Measurements from ENCODE around the gene DHRS1. TPM values are rescaled to one million over a fixed set of nuclear protein-coding genes. Genes with fewer than 3 reads are reported as not detected.
"Not testable (repeated sequence)": the region's sequence is repeated elsewhere in the genome, so short reads cannot be mapped to it uniquely, and the experiment has no call there.

DHRS1 gene
- total RNA-seq, 1 donor = 31.0 TPM

DNA sequence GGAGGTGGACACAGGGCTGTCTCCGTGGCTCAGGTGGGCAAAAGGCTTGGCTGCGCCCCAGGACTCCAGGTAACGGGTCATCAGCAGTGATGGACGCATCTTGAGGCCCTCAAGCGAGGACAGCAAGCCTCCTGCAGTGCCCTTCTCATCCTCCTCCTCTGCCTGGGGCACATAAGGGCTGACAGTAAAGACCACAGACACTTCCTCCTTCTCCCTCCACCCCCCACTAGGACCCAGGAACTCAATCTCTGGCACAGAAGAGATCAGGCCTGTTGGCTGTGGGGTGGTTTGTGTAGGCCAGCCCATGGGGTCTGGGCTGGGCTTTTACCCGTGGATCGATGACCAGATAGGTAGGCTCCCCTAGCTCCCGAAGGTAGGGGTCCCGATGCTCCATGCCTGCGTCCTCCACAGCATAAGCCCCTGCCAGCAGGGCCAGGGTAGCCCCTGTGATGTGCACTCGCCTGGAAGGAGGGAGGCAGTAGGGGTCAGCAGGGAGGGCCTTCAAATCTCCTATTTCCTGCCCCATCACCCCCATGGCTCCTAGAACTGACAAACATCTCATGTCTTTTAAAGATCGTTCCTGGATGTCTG, 29.6 kb upstream of the DHRS1 start:
- DNase-seq (ENCODE audit: low read depth in 2 of 3, low spot score in 2 of 3) = no peak

DNA sequence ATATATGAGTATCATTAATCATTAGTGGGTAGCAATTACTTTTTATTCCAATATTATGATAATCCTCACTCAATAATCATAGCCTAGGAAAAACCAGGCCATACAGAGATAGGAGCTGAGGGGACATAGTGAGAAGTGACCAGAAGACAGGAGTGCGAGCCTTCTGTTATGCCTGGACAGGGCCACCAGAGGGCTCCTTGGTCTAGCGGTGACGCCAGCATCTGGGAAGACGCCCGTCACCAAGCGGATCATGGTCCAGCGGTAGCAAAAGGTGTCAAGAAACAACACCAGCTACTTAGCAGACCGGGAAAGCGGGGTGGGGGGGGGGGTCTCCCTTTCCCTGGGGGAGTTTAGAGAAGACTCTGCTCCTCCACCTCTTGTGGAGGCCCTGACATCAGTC, 28.3 kb upstream of the DHRS1 start:
- not testable (repeated sequence) for DNase-seq (ENCODE audit: low read depth in 2 of 3, low spot score in 2 of 3)

DNA sequence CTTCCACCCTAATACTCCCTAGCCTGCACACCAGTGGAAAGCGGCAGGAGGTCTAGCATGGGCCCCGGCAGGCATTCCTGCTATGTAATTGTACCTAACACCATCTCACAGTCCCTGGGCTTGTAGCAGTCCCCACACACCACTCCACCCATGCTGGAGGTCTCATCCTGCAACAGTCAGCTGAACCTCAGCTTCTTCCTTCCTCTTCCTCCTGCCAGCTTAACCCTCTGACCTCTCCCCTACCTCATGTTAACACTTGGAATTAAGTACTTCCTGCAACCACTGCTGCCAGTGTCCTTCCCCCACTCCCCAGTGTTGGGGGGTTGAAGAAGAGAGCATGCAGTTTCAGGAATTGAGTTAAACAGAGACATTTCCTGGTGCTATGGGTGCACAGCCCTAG, 27.7 kb upstream of the DHRS1 start:
- no peak for DNase-seq (ENCODE audit: low read depth in 2 of 3, low spot score in 2 of 3)

DNA sequence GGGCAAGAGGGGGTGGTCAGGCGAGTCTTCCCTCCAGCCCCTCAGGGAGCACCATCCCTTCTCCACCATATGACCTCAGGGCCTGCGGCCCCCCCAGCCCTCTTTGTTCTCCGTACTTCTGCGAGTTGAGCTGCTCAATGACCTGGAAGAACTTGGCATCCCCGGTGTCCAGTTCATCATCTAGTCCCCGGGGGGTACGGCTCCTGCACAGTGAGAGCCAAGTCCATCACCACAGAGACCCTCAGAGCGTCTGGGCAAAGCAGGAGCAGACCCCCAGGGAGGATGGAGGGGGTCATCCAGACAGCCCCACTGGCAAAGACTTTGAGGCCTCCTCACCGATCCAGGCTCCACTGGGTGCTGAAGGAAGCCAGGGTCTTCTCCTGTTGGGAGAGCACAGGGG, 26.4 kb upstream of the DHRS1 start:
- no peak for DNase-seq (ENCODE audit: low read depth in 2 of 3, low spot score in 2 of 3)

DNA sequence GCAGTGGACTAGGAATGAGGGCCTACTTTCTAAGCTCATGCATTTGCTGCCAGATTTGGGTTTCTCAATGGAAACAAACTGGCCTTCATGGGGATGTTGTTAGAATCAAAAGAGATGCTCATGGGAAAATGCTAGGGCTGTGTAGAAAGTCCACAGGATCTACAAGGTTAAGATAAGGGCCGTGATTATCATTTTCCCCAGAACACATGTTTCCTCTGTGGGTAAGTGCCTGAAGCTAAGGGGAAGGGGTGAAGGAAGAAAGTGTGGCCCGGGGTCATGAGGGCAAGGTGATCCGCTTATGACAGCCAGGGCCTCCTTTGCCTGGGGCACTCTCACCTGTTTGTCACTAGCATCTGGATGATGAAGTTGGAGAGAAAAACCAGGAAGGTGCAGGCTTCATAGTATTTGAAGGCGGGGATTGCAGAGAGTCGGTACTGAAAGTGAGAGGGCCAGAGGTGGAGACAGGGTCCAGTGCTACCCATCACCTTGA, 25.5 kb upstream of the DHRS1 start:
- DNase-seq (ENCODE audit: low read depth in 2 of 3, low spot score in 2 of 3) = peak in 1 of 3 donors; percentile 53

DNA sequence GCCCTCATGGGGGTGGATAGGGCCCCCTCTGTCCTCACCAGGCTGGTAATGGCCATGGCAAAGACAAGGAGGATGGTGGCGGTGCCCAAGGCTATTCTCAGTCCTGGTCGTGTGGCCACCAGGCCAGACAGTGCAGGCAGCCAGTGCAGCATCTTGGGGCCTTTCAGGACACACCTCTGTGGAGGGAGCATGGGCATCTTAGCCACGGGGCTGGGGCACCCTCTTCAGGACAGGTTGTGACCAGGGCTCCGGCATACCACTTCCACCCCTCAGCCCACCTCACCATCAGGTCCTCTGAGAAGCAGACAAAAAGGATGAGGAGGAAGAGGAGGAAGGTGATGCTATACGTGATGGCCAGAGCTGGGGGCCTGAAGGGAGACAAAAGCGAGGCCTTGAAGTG, 24.4 kb upstream of the DHRS1 start:
- DNase-seq (ENCODE audit: low read depth in 2 of 3, low spot score in 2 of 3) = no peak

DNA sequence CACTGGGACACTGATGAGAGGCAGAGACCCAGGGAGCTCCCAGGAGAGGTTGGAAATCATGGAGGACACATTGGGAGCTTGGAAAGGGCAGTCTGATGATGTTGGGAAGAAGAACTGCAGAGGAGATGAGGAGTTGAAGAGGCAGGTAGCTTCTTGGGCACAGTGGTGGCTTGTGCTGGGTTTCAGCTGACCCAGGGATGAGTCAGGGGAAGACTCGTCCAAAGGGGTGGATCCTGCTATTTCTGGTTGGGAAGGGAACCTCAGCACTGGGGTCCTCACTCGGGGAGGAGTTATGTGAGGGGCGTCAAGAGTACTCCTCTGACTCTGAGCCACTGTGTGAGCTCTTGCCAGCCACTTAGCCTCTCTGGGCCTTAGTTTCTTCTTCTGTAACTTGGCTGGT, 23.8 kb upstream of the DHRS1 start:
- DNase-seq (ENCODE audit: low read depth in 2 of 3, low spot score in 2 of 3) = no peak

DNA sequence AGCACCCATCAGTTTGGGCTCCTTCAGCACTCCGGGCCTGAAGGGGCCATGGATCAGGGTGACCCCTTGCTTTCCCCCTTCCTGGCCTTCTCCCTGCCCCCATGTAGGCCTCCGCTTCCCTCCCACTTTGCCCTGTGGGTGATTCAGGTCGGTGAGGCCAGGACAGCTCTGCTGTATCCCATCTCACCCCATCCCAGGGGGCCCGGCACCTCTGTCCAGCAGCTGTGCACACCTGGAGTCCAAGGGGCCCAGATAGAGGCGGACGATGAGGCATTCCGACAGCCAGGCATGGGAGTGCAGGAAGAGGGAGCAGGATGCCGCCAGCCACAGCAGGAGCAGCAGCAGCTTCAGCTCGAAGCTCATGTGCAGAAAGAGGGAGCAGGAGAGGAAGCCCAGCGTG, 23.1 kb upstream of the DHRS1 start:
- no peak for DNase-seq (ENCODE audit: low read depth in 2 of 3, low spot score in 2 of 3)

DNA sequence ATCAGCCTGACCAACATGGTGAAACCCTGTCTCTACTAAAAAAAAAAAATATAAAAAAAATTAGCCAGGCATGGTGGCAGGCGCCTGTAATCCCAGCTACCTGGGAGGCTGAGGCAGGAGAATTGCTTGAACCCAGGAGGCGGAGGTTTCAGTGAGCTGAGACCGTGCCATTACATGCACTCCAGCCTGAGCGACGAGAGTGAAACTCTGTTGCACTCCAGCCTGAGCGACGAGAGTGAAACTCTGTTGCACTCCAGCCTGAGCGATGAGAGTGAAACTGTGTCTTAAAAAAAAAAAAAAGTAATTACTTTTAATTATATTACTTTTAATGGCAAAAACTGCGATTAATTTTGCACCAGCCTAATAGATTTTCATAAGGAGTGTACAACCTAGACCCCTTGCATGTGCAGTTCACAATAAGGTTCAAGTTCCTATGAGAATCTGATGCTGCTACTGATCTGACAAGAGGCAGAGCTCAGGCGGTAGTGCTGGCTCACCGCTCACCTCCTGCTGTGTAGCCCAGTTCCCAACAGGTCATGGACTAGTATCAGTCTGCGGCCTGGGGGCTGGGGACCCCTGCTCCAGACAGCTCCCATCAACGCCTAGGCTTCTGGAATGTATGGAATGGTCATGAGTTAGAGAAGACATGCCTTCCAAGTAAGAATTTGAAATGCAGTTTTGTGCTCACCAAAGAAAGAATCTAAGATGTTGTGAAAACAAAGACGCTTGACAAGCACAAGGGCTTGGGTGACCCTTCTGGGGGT, 21.8 kb upstream of the DHRS1 start:
- no peak for DNase-seq (ENCODE audit: low read depth in 2 of 3, low spot score in 2 of 3)

DNA sequence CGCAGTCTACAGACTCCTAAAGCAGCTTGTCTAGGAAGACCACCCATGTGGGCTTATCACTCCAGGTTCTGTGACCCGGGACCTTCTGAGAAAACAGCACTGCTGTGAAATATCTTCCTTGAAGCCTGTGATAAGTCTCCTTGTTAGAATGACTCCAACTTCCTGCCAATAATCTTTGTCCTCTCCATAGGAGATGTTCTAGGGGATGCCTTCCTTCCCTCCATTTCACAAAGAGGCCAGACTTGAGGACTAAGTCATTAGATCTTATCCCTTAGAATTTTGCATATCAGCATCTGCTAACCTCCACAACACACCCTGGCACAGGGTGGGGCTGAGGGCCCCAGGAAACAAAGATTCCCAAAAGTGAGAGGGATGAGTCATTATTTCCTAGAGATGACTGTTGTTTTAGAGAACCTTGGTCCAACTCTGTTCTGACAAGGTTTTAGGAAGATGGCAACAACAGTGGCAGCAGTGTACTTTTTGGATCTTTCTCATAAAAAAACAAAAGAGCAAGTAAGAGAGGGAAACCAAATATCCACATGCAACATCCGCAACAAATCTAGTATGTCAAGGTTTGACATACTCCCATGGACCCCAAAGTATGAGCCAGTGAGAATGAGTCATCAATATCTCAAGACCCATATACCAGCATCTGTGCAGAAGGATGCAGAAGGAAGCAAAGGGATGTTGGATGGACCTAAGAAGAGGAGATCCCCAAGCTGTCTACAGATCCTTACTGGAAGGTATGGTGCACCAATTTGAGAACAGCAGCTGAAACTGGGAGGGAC, 17.8 kb upstream of the DHRS1 start:
- peak in 1 of 3 donors; percentile 41 for DNase-seq (ENCODE audit: low read depth in 2 of 3, low spot score in 2 of 3)

DNA sequence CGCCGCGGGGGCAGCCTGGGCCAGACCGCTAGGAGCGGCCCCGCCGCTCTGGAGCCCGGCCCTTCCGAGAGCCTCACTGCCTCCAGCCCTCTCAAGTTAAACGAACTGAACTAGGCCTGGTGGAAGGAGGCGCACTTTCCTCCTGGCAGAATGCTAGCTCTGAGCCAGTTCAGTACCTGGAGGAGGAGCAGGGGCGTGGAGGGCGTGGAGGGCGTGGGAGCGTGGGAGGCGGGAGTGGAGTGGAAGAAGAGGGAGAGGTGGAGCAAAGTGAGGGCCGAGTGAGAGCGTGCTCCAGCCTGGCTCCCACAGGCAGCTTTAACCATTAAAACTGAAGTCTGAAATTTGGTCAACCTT, 17.0 kb upstream of the DHRS1 start:
- no peak for DNase-seq (ENCODE audit: low read depth in 2 of 3, low spot score in 2 of 3)

DNA sequence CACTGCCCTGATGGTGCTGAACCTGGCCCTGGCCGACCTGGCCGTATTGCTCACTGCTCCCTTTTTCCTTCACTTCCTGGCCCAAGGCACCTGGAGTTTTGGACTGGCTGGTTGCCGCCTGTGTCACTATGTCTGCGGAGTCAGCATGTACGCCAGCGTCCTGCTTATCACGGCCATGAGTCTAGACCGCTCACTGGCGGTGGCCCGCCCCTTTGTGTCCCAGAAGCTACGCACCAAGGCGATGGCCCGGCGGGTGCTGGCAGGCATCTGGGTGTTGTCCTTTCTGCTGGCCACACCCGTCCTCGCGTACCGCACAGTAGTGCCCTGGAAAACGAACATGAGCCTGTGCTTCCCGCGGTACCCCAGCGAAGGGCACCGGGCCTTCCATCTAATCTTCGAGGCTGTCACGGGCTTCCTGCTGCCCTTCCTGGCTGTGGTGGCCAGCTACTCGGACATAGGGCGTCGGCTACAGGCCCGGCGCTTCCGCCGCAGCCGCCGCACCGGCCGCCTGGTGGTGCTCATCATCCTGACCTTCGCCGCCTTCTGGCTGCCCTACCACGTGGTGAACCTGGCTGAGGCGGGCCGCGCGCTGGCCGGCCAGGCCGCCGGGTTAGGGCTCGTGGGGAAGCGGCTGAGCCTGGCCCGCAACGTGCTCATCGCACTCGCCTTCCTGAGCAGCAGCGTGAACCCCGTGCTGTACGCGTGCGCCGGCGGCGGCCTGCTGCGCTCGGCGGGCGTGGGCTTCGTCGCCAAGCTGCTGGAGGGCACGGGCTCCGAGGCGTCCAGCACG, 16.4 kb upstream of the DHRS1 start:
- DNase-seq (ENCODE audit: low read depth in 2 of 3, low spot score in 2 of 3) = no peak

DNA sequence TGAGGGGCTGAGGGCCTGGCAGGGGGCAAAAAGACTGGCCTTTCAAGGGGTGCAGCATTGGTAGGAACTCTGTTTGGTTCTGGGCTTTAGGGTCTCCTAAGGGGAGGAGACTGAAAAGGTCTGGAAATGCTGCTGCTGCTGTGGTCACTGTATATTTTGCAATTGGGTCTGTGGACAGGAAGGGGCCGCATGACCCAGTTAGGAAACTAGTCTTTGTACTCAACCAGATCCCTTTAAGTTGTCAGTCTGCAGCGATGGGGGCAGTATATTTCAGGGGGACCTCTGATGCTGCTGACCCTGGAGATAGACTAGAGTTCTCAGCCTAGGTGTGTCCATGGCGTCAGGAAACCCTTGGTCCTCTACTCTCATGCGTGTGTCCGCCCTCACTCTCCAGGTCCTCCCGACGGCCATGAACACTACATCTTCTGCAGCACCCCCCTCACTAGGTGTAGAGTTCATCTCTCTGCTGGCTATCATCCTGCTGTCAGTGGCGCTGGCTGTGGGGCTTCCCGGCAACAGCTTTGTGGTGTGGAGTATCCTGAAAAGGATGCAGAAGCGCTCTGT, 15.7 kb upstream of the DHRS1 start:
- no peak for DNase-seq (ENCODE audit: low read depth in 2 of 3, low spot score in 2 of 3)

DNA sequence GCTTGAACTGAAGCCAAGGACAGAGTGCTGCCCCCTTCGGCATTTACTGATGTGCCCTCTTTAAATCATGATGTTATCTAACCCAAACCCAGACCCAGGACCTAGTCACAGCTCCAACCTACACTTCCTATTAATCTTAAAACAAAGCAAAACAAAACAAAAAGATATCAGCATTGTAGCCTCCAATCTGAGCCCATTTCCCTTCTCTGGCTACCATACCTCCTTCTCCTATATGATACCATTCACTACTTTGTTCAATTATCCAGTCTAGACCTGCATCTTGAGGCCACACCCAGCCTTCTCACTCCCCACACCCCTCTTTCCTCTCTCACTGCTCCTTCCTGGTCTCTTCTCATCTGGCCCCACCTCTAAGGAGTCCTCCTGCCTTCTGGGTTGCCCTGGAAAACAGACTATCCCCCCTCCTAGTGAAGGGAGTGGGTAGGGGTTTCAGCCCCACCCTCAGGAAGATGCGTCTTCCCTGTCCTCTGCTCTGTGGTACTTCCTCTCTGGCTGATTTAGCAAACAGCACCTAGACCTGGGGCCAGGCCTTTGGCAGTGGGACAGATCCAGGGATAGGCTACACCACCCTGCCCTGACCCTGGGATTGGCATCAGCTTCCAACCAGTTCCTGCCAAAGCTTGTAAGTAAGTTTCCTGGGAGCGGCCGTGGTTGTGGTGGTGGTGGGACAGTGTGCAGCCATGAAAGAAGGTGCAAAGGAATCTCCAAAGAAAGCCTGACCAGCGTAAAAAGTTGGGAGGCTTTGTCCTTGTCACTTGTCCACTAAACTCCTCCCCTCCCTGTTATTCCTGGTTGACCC, 15.0 kb upstream of the DHRS1 start:
- DNase-seq (ENCODE audit: low read depth in 2 of 3, low spot score in 2 of 3) = no peak

DNA sequence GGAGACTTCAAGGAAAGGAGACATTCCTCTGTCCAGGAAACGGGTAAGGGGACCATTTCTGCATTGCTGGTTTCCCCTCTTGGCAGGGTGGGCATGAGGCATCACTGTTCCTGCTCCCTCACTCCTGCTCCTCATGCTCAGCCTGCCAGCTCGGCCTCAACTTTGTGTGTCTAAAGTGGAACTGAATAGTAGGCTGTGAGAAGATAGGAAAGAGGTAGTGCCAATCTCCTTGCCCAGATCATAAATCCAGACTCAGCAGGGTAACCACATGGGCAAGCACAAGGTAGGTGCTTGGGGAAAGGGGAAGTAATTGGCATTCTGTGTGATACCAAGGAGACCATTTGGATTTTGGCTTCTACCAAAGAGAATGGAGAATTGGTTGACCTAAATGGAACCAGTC, 14.3 kb upstream of the DHRS1 start:
- peak in 2 of 3 donors; percentile 64 to 88 for DNase-seq (ENCODE audit: low read depth in 2 of 3, low spot score in 2 of 3)

DNA sequence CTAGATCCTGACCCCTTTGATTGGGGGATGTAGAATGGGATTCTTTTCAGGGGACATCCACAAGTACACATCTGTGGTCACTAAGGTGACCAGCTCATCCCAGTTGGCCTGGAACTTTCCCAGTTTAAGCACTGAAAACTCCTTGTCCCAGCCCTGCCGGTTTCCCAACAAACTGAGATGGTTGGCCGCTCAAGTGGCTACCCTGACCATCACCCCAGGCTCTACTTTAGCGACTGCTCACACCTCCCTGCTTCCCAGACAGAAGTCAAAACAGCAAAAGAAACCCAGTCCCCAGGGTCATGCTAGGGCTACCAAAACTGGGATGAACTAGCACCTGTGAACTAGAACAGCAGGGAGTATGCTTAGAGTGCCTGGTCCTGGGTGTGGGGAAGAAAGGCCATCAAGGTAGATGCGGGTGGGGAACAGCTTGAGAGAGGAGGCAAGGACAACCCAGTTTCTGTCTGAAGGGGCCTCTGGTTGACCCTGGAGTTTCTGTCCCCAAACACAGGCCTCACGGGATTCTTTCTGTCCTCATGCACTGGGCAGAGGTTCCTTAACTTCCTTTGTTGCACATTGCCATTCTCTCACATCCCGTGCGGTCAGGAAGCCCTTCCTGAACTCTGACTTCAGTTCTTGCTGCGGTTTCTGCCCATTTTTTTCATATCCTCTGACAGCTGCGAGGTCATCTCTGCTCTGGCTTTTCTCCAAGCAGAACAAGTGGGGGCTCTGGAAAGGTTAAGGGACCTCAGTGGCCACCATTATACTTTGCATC, 13.3 kb upstream of the DHRS1 start:
- DNase-seq (ENCODE audit: low read depth in 2 of 3, low spot score in 2 of 3) = peak in 2 of 3 donors; percentile 76 to 81

DNA sequence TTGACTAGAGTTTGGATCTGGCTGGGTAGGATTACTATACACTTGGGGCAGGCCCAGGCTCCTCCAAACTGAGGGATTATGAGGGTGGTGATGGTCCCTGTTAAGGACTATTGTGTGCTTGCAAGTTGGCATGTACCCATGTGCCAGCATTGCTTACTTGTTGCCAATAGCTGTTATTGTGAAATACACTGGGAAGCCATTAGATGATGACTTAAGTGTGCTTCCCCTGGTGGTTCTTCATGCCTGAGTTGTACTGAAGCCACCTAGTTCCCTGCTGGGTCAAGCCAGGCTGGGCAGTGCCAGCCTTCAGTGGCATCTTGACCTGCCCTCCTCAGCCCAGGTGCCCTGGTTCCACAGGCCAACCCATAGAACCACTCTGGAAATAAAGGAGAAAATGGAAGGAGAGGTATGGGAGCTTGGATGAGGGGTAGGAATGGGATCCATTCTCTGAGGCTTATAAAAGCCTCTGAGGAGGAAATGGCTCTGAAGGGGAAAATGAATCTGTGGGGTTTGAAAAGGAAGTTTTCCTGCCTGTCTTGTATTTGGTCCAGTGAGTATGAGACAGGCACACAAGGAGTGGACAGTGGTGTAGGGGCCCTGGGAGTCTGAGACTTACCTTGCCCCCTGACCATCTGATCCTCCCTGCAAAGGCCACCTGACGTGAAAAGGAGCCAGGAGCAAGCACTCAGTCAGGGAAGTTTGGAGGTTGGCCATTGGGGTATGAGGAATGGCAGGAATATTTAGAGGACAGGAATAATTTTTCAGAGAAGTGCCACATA, 12.4 kb upstream of the DHRS1 start:
- DNase-seq (ENCODE audit: low read depth in 2 of 3, low spot score in 2 of 3) = peak in 1 of 3 donors; percentile 28
